ENCODE measurements around the gene LHX5.
A peak's percentile ranks its signal among the peaks of the same experiment; 100 is the strongest.

LHX5 gene

DNA sequence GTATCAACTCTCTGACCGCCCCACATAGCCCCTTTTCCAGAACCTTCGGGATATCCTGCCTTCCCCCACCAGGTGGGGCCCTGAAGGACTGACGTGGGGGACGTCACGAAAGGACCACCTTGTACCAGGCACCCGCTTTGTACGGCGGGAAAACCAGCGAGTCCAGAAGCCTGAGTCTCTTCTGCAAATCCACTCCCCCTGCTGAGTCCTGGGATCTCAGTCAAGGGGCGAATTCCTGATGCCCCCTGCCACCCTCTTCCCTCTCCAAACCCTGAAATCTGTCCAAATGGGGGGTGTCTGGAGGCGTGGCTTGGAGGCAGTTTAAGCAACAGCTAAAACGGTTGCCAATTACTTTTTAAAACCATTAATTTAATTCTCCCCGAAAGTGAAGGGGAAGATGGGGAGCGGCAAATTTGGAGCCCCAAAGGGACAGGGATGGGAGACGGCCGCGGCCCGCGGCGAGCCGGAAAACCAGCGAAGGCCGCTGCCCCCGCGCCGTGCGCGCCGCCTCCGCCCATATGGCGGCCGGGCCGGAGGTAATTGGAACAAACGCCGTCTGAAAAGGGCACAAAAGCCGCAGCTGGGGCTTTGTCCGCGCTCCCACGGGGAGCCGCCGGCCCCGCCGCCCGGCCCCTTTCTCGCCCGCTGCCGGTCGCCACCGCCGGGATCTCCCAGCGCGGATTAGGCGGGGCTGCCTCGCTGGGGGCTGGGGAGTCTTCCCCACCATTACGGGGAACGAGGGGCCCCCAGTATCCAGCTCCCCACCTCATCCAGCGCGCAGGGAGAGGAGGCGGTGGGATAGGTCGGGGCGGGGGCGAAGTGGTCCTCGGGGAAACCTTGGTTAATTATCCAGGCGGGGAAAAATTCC is 6.6 kb downstream of the LHX5 start:
- Histone ChIP-seq H3K27me3 (ENCODE audit: insufficient read depth, low read depth, severe bottlenecking) (peaks cover 32% of the 10 kb centered on the region), H3K9me3 (ENCODE audit: severe bottlenecking) (peaks cover 11% of the 10 kb centered on the region), H3K36me3 (no peaks in the 10 kb centered on the region), H3K27ac (no peak overlapping the region), H3K4me3 (ENCODE audit: low read depth, low read length) (peak overlapping the region; percentile 46)
- TF ChIP-seq, protein P1, sequence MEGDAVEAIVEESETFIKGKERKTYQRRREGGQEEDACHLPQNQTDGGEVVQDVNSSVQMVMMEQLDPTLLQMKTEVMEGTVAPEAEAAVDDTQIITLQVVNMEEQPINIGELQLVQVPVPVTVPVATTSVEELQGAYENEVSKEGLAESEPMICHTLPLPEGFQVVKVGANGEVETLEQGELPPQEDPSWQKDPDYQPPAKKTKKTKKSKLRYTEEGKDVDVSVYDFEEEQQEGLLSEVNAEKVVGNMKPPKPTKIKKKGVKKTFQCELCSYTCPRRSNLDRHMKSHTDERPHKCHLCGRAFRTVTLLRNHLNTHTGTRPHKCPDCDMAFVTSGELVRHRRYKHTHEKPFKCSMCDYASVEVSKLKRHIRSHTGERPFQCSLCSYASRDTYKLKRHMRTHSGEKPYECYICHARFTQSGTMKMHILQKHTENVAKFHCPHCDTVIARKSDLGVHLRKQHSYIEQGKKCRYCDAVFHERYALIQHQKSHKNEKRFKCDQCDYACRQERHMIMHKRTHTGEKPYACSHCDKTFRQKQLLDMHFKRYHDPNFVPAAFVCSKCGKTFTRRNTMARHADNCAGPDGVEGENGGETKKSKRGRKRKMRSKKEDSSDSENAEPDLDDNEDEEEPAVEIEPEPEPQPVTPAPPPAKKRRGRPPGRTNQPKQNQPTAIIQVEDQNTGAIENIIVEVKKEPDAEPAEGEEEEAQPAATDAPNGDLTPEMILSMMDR (IDR thresholded peaks at IDR 0.05; ENCODE audit: low read depth, low read length), result 0 out of 2 replicates have a peak, but pooled peaks have one; percentile 21
- no peak for DNase-seq

DNA sequence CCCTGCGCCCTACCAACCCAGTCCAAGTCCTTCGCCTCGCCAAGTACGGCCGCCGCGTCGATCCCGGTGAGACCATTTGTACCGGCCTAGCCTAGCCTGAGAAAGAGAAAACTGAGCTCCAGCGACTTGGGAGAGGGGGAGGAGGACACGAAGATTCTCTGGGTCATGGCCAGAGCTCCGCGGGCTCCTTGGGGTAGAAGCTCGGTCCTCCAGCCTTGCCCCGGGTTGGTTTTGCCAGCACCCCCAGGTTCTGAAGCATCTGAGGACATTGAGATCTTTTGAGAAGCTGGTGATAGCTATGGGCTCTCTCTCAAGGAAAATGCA is 7.3 kb downstream of the LHX5 start:
- peak overlapping the region; percentile 46 for H3K4me3 ChIP-seq (ENCODE audit: low read depth, low read length)
- DNase-seq, result no peak
- no peaks in the 10 kb centered on the region for H3K36me3 ChIP-seq
- TF ChIP-seq, protein P1 (IDR thresholded peaks at IDR 0.05; ENCODE audit: low read depth, low read length), result no peak
- H3K27ac ChIP-seq, result no peak overlapping the region
- H3K9me3 ChIP-seq (ENCODE audit: severe bottlenecking), result peaks cover 11% of the 10 kb centered on the region
- H3K27me3 ChIP-seq (ENCODE audit: insufficient read depth, low read depth, severe bottlenecking), result peaks cover 32% of the 10 kb centered on the region

DNA sequence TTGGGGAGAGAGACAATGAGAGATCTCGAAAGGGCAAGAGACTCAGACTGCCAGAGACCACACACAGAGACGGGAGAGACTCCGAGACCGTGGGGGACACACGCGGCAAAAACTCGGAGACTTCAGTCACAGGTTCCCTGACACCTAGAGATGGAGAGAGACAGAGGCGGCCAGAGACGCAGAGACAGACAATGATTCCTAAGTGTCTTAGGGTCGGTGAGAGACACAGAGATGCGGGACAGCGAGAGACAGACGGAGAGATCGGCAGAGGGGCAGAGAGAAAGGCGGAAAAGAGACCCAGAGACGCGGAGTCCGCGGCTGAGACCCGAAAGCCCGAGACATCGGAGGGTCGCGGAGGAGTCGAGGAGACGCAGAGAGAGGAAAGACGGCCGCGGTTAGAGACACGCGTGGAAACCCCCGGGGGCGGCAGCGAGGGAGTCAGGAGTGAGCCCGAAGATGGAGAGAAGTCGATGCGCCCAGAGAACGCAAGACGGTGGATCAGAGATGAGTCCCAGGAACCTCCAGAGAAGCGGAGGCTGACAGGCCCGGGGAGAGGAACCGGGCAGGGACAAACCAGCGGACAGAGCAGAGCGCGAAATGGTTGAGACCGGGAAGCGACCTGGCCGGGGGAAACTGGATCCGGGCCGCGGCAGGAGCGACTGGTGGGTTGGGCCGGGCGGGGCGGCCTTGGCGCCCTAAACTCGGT is 7.8 kb downstream of the LHX5 start:
- TF ChIP-seq, protein P1 (IDR thresholded peaks at IDR 0.05; ENCODE audit: low read depth, low read length), result no peak
- Histone ChIP-seq H3K36me3 (no peaks in the 10 kb centered on the region), H3K4me3 (ENCODE audit: low read depth, low read length) (peak overlapping the region; percentile 46), H3K9me3 (ENCODE audit: severe bottlenecking) (peaks cover 11% of the 10 kb centered on the region), H3K27ac (no peak overlapping the region), H3K27me3 (ENCODE audit: insufficient read depth, low read depth, severe bottlenecking) (peaks cover 32% of the 10 kb centered on the region)
- no peak for DNase-seq

DNA sequence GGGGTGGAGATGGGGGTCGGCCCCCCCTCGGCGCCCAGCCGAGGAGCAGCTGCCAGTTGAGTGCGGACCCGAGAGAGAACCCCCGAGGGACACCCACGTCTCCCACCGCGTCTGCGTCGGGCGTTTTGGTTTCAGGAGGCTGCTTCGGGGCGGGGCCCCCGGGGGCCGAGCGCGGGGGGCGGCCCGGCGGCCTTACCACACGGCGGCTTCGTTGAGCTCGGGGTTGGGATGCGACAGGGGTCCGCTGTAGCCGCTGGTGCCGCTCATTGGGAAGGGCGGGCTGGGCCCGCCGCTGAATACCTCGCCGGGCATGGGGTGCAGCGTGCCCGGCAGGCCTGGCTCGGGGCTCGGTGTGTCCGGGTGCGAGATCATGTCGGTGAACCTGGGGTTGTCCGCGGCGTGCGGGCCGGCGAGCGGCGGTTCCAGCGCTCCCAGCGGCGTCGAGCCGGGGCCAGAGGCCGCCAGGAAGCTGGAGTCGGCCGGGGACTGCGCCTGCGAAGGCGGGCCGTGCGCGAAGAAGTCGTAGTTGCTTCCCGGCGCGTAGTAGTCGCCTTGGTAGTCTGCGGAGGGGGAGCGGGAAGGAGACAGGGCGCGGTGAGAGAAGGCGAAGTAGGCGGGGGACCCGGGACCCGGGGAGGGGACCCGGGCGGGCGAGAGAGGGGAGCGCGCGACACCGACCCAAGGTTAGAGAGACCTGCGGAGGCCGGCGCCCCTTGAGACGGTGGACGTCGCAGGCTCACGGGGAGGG is 8.5 kb downstream of the LHX5 start:
- Histone ChIP-seq H3K27ac (no peak overlapping the region), H3K9me3 (ENCODE audit: severe bottlenecking) (peaks cover 10% of the 10 kb centered on the region), H3K27me3 (ENCODE audit: insufficient read depth, low read depth, severe bottlenecking) (peaks cover 32% of the 10 kb centered on the region), H3K36me3 (no peaks in the 10 kb centered on the region), H3K4me3 (ENCODE audit: low read depth, low read length) (peak overlapping the region; percentile 46)
- TF ChIP-seq, protein P1 (IDR thresholded peaks at IDR 0.05; ENCODE audit: low read depth, low read length), result no peak
- no peak for DNase-seq

DNA sequence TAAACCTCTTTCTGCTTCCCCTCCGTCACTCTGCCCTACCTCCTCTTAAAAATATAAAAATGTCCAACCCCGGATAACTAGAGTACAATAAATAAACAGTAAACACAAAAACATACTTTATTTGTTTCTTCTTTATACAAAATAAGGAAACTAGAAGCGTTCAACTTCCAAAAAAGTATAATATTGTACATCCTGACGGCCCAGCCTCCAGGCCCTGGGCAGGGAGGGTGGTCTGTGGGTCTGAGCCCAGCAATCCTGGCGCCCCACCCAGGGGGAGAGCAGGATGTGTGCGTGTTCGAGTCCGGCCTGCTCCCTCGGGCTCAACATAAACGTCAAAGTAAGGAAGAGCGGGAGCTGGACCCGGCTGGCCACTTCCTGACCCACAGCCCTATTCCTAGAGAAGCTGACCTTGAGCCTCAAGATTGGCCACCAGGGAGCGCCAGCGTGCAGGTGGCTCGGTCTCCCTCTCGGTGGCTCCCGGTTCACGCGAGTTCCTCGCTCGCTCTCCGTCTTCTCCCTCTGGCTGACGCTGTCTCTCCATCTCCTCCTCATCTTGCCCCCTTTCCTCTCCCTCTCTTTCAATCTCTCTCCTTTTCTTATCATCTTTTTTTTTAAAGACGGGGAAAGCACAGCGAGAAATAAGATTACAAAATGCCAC is 9.4 kb downstream of the LHX5 start:
- H3K36me3 ChIP-seq, result no peaks in the 10 kb centered on the region
- peak; percentile 90 for DNase-seq
- TF ChIP-seq, protein P1 (IDR thresholded peaks at IDR 0.05; ENCODE audit: low read depth, low read length), result peak; percentile 99
- H3K4me3 ChIP-seq (ENCODE audit: low read depth, low read length), result peak overlapping the region; percentile 46
- H3K27me3 ChIP-seq (ENCODE audit: insufficient read depth, low read depth, severe bottlenecking), result peaks cover 32% of the 10 kb centered on the region
- H3K9me3 ChIP-seq (ENCODE audit: severe bottlenecking), result peaks cover 4% of the 10 kb centered on the region
- H3K27ac ChIP-seq, result no peak overlapping the region

Measured in WERI-Rb-1 (cell line).